HepG2 (cell line): ENCODE results near the gene ALDH3A2. TPM values are rescaled to one million over a fixed set of nuclear protein-coding genes. Genes with fewer than 3 reads are reported as not detected.

Source experiments
- DNMT3B ChIP-seq: conservative IDR thresholded peaks from 2 replicates; pipeline ENCODE4 v1.6.1; 2016; ENCODE audit warnings: missing biosample characterization, control low read depth
- ELF4 ChIP-seq: sonication (generic); formaldehyde crosslinking; IDR thresholded peaks from 2 replicates; pipeline ENCODE4 v1.5.0; 2020; ENCODE audit warnings: missing genetic modification reagents, mild to moderate bottlenecking, moderate library complexity, borderline replicate concordance
- EP300 ChIP-seq, 3 experiments: sonication (generic) in 1 of 3; formaldehyde crosslinking in 1 of 3; IDR thresholded peaks; 2 replicates each; pipeline versions ENCODE4 v1.5.1 to v1.6.1; 2011 to 2020; ENCODE audit warnings: low read depth in 2 of 3, low read length in 2 of 3, borderline replicate concordance in 1 of 3, improper control_type of control experiment in 1 of 3, mild to moderate bottlenecking in 1 of 3, missing genetic modification reagents in 1 of 3, moderate library complexity in 1 of 3
- EZH2 ChIP-seq: conservative IDR thresholded peaks from 2 replicates; pipeline ENCODE4 v1.6.1; 2012; ENCODE audit warnings: mild to moderate bottlenecking, low read depth, low read length, moderate library complexity
- FOXP1 ChIP-seq, 2 experiments: fragments of 450-650 bp in 1 of 2; IDR thresholded peaks; 2 replicates each; pipeline ENCODE4 v1.6.1; 2017 to 2018; ENCODE audit warnings: antibody characterized with exemption in 1 of 2
- GATAD1 ChIP-seq: IDR thresholded peaks from 2 replicates; pipeline ENCODE4 v1.6.1; 2016; ENCODE audit warnings: missing genetic modification reagents, missing compliant biosample characterization
- IRF2 ChIP-seq: IDR thresholded peaks from 2 replicates; pipeline ENCODE4 v1.6.1; 2018; ENCODE audit warnings: missing genetic modification reagents, missing compliant biosample characterization
- JDP2 ChIP-seq: sonication (generic); formaldehyde crosslinking; IDR thresholded peaks from 2 replicates; pipeline ENCODE4 v1.8.1; 2022; ENCODE audit warnings: missing genetic modification reagents, borderline replicate concordance
- KDM3A ChIP-seq: IDR thresholded peaks from 2 replicates; pipeline ENCODE4 v1.6.1; 2018; ENCODE audit warnings: low read depth, missing compliant biosample characterization
- NCOA5 ChIP-seq: sonication (generic); formaldehyde crosslinking; IDR thresholded peaks from 2 replicates; pipeline ENCODE4 v1.4.0; 2020; ENCODE audit warnings: missing genetic modification reagents
- NFE2 ChIP-seq: sonication (generic); formaldehyde crosslinking; IDR thresholded peaks from 2 replicates; pipeline ENCODE4 v1.4.0; 2020; ENCODE audit warnings: missing genetic modification reagents
- NR2F6 ChIP-seq, 2 experiments: IDR thresholded peaks; 2 replicates each; pipeline ENCODE4 v1.6.1; 2016; ENCODE audit warnings: antibody characterized with exemption in 1 of 2, mild to moderate bottlenecking in 1 of 2
- PREB ChIP-seq: sonication (generic); formaldehyde crosslinking; IDR thresholded peaks from 2 replicates; pipeline ENCODE4 v1.4.0; 2020; ENCODE audit warnings: missing genetic modification reagents
- RBFOX2 ChIP-seq: fragments of 200-400 bp; formaldehyde crosslinking; IDR thresholded peaks from 2 replicates; pipeline ENCODE4 v1.6.1; 2017; ENCODE audit warnings: low read depth, mild to moderate bottlenecking, low read length
- RORA ChIP-seq: sonication (generic); formaldehyde crosslinking; IDR thresholded peaks from 2 replicates; pipeline ENCODE4 v1.5.0; 2020; ENCODE audit warnings: mild to moderate bottlenecking, missing genetic modification reagents, moderate library complexity
- ZIK1 ChIP-seq: sonication (generic); formaldehyde crosslinking; IDR thresholded peaks from 2 replicates; pipeline ENCODE4 v1.5.0; 2020; ENCODE audit warnings: mild to moderate bottlenecking, low read depth, missing genetic modification reagents, borderline replicate concordance
- ZNF263 ChIP-seq: sonication (generic); formaldehyde crosslinking; IDR thresholded peaks from 2 replicates; pipeline ENCODE4 v1.4.0; 2020; ENCODE audit warnings: missing genetic modification reagents
- ZNF547 ChIP-seq: sonication (generic); formaldehyde crosslinking; IDR thresholded peaks from 2 replicates; pipeline ENCODE4 v1.5.1; 2020; ENCODE audit warnings: mild to moderate bottlenecking, missing genetic modification reagents
- ZNF703 ChIP-seq: sonication (generic); formaldehyde crosslinking; IDR thresholded peaks from 2 replicates; pipeline ENCODE4 v1.5.1; 2020; ENCODE audit warnings: missing genetic modification reagents, mild to moderate bottlenecking, moderate library complexity, borderline replicate concordance
- ZNF766 ChIP-seq: sonication (generic); formaldehyde crosslinking; IDR thresholded peaks from 2 replicates; pipeline ENCODE4 v1.5.0; 2020; ENCODE audit warnings: missing genetic modification reagents, borderline replicate concordance
- ZNF773 ChIP-seq: sonication (generic); formaldehyde crosslinking; IDR thresholded peaks from 2 replicates; pipeline ENCODE4 v1.4.0; 2020; ENCODE audit warnings: missing genetic modification reagents, borderline replicate concordance
- ZNF816 ChIP-seq: sonication (generic); formaldehyde crosslinking; IDR thresholded peaks from 2 replicates; pipeline ENCODE4 v1.8.0; 2022; ENCODE audit warnings: missing genetic modification reagents, mild to moderate bottlenecking, borderline replicate concordance
- ZSCAN5A ChIP-seq: sonication (generic); formaldehyde crosslinking; IDR thresholded peaks from 2 replicates; pipeline ENCODE4 v1.8.0; 2022; ENCODE audit warnings: mild to moderate bottlenecking, missing genetic modification reagents, borderline replicate concordance
- ZXDC ChIP-seq: sonication (generic); formaldehyde crosslinking; IDR thresholded peaks from 2 replicates; pipeline ENCODE4 v1.5.0; 2020; ENCODE audit warnings: mild to moderate bottlenecking, missing genetic modification reagents
- polyA plus RNA-seq, 8 experiments: library from polyadenylated mRNA; depleted of rRNA in 3 of 8; stranded (reverse) in 7 of 8; unstranded in 1 of 8; fragments of >200 nt; fragmentation: Illumina TruSeq in 4 of 8; extraction: Trizol in 4 of 8; gene quantifications; 2 replicates each; pipeline versions ENCODE4 v1.2.1 to v1.2.3, GENCODE V29; 2011 to 2016; ENCODE audit warnings: low read depth in 4 of 8, missing spikeins in 1 of 8, mixed read lengths in 1 of 8; ENCODE audit not compliant: insufficient read depth in 1 of 8
- total RNA-seq, 5 experiments: library from RNA; depleted of rRNA; stranded (reverse); fragments of >200 nt; fragmentation: Illumina TruSeq; extraction: Trizol; gene quantifications; 2 replicates each; pipeline ENCODE4 v1.2.3, GENCODE V29; 2016; ENCODE audit warnings: low read depth in 1 of 5

The ALDH3A2 gene
- total and polyA plus RNA-seq, 2 of the 13 experiments (the other 11 are each of a cell fraction or from before 2014, with no cell fraction given) = 80.8 to 180 TPM

- TF ChIP-seq ZNF547 (no peak), GATAD1 (no peak), ZIK1 (CRISPR knock-in tag) (no peak), ZNF263 (CRISPR knock-in tag) (no peak), ZSCAN5A (no peak), DNMT3B (CRISPR knock-in tag) (no peak), IRF2 (CRISPR knock-in tag) (no peak), ZNF816 (CRISPR knock-in tag) (0 out of 2 replicates have a peak, but pooled peaks have one; percentile 49), NR2F6 (IDR thresholded peaks at IDR 0.05) (no peak), NR2F6 (CRISPR knock-in tag; IDR thresholded peaks at IDR 0.05) (no peak), EP300 (IDR thresholded peaks at IDR 0.05; ENCODE audit: low read depth in 2 of 2, low read length in 2 of 2) (no peak), EP300 (CRISPR knock-in tag; IDR thresholded peaks at IDR 0.05; ENCODE audit: borderline replicate concordance) (no peak), NCOA5 (CRISPR knock-in tag) (no peak), JDP2 (CRISPR knock-in tag) (peak; percentile 4; the same call in 1 of the 2 replicates), NFE2 (CRISPR knock-in tag) (no peak), ELF4 (no peak), RBFOX2 (no peak), ZNF766 (no peak), EZH2 (no peak), FOXP1 (IDR thresholded peaks at IDR 0.05) (no peak), FOXP1 (CRISPR knock-in tag; IDR thresholded peaks at IDR 0.05) (no peak), KDM3A (CRISPR knock-in tag) (no peak), RORA (CRISPR knock-in tag) (no peak), ZNF703 (CRISPR knock-in tag) (no peak), ZNF773 (CRISPR knock-in tag) (no peak; the same call in 1 of the 2 replicates), PREB (CRISPR knock-in tag) (no peak), ZXDC (no peak)
These were observed 665 bp upstream of the ALDH3A2 start (continued) for GRCh38 chr17:19647697-19648474.
